NCI-H345 treated with DMSO at 0.1 percent for 48 hours (cell line): ENCODE data around the gene IGF2BP1.

Experiments
- DNase-seq: peaks from one replicate; lab custom pipeline; 2025; ENCODE audit not compliant: unreplicated experiment; lab: John Stamatoyannopoulos, UW

Gene IGF2BP1

GRCh38 chr17:48997103-48997826 is at the start of gene IGF2BP1:
TSS of gene IGF2BP1 (plus strand) at chr17:48997385. CDS start at chr17:48997746, 361 bp downstream.
- no peak for DNase-seq

GRCh38 chr17:48951572-48951971 is 45.6 kb upstream of the IGF2BP1 start:
- no peak for DNase-seq

DNA sequence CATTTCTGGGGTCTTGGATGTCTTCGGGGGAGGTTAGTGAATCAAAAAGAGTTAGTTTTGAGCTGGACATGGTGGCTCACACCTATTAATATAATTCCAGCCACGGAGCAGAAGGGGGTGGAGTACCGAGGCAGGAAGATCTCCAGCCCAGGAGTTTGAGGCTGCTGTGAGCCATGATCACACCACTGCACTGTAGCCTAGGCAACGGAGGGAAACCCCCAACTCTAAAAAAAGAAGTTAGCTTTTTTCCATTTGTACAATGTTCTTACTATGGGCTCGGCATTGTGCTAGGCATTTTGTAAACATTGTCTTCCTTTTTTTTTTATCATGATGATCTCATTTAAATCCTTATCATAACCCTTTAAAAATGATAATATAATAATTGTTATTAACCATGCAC is 44.3 kb upstream of the IGF2BP1 start:
- DNase-seq = no peak

DNA sequence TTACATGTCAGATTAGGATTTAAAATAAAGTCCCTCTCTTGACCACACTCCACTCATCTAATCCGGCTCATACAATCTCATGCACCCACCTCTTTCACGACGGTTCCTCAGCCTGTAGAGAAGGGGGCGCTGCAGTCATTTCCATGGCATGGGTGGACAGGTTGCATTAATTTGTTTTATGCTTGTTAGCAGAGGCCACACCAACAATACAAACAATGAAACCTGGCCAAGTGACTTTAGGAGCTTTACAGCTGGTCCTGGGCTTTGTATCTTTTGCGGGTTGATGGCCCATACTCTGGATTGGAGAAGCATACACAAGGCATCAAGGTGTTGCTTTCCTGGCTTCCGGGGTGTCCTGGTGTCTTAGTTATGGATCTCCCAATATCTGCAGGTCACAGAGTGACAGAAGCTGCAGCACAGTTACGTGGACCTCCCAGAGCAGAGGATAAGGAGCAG is 42.9 kb upstream of the IGF2BP1 start:
- no peak for DNase-seq

- DNase-seq = no peak
These were observed 36.2 kb upstream of the IGF2BP1 start for GRCh38 chr17:48960834-48961515.

DNA sequence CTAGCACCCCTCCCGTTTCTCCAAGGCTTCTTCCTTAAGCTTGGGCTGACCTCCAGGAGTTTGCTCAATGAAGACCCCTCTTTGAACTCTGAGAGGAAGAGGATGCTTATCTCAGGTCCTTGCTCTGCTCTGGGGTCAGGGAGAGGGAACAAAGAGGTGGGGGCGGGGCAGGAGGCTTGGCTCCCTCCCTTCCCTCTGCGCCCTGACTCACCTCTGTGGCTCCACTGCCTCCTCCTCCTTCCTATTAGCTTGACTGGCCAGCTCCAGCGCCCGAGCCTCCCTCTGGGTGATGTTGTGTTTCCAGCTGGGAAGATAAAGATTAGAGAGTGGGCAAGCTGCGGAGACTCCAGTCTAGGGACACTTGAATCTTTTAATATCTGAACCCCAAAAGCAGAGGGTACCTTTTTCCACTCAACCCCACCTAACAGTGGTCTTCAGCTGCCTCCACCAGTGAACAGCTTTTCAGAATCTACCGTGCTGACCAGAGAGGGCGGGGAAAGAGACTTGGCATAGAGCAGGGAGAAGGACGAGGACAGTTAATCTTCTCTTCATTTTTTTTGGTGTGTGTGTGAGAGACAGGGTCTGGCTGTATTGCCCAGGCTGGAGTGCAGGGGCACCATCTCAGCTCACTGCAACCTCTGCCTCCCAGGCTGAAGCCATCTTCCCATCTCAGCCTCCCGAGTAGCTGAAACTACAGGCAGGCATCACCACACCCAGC is 35.5 kb upstream of the IGF2BP1 start:
- no peak for DNase-seq

- no peak for DNase-seq
These were observed 27.0 kb upstream of the IGF2BP1 start for GRCh38 chr17:48970224-48970623.

DNA sequence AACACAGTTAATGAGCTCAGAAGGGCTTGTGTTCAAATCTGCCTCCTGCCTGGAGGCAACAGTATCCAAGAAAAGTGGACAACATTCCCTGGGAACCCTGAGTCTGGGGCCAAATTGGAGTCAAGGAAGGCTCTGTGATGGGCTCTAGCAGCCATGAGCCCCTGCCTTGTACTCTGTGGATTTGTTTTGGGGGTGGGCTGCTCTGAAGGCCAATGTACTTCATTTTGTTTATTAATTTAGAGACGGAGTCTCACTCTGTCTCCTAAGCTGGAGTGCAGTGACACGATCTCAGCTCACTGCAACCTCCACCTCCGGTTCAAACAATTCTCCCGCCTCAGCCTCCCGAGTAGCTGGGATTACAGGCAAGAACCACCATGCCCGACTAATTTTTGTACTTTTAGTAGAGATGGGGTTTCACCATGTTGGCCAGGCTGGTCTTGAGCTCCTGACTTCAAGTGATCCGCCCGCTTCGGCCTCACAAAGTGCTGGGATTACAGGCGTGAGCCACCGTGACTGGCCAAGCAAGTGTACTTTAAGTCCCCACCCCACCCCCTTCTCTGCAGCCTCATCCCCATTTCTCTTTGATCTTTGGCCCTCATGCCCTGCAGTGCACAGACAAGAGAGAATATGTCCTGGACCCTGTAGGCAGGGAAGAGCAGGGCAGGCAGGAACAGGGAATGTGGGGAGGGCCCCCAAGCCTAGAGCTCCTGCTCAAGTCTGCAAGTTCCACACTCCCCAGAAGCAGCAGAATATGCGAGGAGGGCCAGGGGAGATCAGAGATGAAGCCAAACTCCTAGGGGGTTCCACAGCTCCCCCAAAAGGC is 26.1 kb upstream of the IGF2BP1 start:
- DNase-seq = no peak

DNA sequence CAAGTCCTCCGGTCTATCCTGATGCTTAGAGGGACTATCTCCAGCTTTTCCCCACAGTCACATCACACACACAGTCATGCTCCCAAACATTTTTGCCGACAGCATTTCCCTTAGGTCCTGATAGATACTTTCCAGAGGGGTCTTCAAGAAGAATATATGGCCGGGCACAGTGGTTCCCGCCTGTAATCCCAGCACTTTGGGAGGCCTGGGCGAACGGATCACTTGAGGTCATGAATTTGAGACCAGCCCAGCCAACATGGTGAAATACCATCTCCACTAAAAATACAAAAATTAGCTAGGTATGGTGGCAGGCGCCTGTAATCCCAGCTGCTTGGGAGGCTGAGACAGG is 24.5 kb upstream of the IGF2BP1 start:
- no peak for DNase-seq

GRCh38 chr17:48973806-48974205 is 23.4 kb upstream of the IGF2BP1 start:
- DNase-seq = no peak

GRCh38 chr17:48981927-48982539 is 15.2 kb upstream of the IGF2BP1 start:
- DNase-seq = no peak

DNA sequence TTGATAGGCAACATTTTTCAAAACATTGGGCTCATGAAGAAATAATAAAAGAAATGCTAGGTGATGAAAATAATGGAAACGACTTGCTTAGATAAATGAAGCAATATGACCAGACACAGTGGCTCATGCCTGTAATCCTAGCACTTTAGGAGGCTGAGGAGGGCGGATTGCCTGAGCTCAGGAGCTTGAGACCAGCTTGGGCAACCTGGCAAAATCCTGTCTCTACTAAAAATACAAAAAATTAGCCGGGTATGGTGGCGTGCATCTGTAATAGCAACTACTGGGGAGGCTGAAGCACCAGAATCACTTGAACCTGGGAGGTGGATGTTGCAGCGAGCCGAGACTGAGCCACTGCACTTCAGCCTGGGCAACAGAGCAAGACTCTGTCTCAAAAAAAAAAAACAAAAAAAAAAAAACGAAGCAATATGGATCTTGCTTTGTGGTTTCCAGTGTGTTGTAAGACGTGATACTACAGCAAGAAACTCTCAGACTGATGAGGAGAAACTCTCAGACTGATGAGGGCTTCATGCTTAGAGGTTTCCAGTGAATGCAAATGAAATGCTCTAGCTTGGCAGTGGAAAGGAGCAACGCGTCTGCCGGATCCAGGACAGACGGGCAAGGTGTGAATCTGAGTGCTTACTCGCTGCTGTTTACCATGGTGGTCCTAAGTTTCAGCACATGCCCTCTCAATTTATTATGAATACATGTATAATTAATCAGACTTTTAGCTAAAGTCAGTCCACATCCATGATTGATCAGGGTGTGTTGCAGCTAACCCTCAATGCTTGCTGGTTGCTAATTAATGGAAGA is 11.5 kb upstream of the IGF2BP1 start:
- DNase-seq = no peak

DNA sequence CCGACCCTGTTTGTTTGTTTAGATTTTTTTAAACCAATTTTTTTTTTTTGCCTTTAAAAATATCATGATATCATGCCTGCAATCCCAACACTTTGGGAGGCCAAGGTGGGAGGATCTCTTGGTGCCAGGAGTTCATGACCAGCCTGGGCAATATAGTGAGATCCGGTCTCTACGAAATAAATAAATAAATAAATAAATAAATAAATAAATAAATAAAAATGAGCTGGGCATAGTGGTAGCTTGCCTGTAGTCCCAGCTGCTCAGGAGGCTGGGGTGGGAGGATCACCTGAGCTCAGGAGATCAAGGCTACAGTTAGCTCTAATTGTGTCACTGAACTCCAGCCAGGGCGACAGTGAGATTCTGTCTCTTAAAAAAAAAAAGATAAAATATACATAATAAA is 8.1 kb upstream of the IGF2BP1 start:
- DNase-seq = no peak

GRCh38 chr17:48990882-48991357 is 6.3 kb upstream of the IGF2BP1 start:
- no peak for DNase-seq

DNA sequence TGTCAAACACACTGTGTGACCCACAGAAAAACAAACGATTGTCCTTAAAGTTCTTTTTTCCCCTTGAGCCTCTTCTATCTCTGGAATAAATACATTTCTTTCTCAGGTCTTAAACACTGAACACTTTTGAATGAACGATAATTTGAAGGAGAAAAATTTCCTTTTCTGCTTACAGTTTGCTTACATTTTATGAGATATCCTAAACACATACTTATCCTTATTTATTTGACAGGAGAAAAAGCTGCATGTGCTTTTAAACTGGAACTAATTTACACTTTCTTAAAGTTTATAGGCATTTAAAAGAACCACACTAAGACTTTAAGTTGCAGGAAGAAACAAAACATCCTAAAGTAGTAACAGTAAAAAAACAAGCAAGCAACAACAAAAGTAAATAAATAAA is 4.7 kb upstream of the IGF2BP1 start:
- no peak for DNase-seq

DNA sequence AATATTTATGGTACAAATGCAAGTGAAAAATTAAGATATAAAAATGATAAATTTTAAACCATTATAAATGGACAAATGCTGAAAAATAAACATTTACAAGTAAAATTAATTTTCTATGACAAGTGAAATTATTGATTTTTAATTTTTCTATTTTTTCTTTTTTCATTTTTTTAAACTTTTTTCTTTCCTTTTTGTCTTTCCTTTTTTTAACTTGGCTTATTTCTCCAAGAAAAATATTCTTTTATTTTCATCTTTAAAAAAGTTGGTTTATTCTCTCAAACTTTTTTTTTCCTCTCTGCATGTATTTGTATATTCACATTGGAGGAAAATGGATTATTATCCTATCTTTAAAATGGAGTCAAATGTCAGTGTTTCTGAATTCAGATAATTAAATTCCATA is 3.9 kb upstream of the IGF2BP1 start:
- DNase-seq = no peak

- no peak for DNase-seq
These were observed 3.2 kb upstream of the IGF2BP1 start for GRCh38 chr17:48993951-48994350.

- DNase-seq = no peak
These were observed 2.5 kb upstream of the IGF2BP1 start for GRCh38 chr17:48994549-48995303.

- DNase-seq = no peak
These were observed 1.7 kb upstream of the IGF2BP1 start for GRCh38 chr17:48995304-48995973.
